ENCODE measurements around the gene CBARP. TPM values are rescaled to one million over a fixed set of nuclear protein-coding genes. Genes with fewer than 3 reads are reported as not detected.

CBARP gene
- total and polyA plus RNA-seq, 2 of the 13 experiments (the other 11 are each of a cell fraction or from before 2014, with no cell fraction given) = 1.2 to 1.4 TPM

GRCh38 chr19:1244693-1245451 lies 7.1 kb upstream of the CBARP start (continued):
- TF ChIP-seq, protein P1, sequence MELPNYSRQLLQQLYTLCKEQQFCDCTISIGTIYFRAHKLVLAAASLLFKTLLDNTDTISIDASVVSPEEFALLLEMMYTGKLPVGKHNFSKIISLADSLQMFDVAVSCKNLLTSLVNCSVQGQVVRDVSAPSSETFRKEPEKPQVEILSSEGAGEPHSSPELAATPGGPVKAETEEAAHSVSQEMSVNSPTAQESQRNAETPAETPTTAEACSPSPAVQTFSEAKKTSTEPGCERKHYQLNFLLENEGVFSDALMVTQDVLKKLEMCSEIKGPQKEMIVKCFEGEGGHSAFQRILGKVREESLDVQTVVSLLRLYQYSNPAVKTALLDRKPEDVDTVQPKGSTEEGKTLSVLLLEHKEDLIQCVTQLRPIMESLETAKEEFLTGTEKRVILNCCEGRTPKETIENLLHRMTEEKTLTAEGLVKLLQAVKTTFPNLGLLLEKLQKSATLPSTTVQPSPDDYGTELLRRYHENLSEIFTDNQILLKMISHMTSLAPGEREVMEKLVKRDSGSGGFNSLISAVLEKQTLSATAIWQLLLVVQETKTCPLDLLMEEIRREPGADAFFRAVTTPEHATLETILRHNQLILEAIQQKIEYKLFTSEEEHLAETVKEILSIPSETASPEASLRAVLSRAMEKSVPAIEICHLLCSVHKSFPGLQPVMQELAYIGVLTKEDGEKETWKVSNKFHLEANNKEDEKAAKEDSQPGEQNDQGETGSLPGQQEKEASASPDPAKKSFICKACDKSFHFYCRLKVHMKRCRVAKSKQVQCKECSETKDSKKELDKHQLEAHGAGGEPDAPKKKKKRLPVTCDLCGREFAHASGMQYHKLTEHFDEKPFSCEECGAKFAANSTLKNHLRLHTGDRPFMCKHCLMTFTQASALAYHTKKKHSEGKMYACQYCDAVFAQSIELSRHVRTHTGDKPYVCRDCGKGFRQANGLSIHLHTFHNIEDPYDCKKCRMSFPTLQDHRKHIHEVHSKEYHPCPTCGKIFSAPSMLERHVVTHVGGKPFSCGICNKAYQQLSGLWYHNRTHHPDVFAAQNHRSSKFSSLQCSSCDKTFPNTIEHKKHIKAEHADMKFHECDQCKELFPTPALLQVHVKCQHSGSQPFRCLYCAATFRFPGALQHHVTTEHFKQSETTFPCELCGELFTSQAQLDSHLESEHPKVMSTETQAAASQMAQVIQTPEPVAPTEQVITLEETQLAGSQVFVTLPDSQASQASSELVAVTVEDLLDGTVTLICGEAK (IDR thresholded peaks at IDR 0.05) = no peak
- TF ChIP-seq, protein P1 (CRISPR knock-in tag; IDR thresholded peaks at IDR 0.05) = peak; percentile 38; the same call in 1 of the 2 replicates
- TF ChIP-seq ZNF362 (CRISPR knock-in tag; IDR thresholded peaks at IDR 0.05; ENCODE audit: borderline replicate concordance) = peak; percentile 39; the same call in 1 of the 2 replicates
- TF ChIP-seq ATM (IDR thresholded peaks at IDR 0.05; ENCODE audit: borderline replicate concordance) = no peak
- TF ChIP-seq TP53 (CRISPR knock-in tag; conservative IDR thresholded peaks at IDR 0.05) = no peak
- TF ChIP-seq REXO4 (CRISPR knock-in tag; IDR thresholded peaks at IDR 0.05; ENCODE audit: borderline replicate concordance) = no peak
- TF ChIP-seq, protein P2, sequence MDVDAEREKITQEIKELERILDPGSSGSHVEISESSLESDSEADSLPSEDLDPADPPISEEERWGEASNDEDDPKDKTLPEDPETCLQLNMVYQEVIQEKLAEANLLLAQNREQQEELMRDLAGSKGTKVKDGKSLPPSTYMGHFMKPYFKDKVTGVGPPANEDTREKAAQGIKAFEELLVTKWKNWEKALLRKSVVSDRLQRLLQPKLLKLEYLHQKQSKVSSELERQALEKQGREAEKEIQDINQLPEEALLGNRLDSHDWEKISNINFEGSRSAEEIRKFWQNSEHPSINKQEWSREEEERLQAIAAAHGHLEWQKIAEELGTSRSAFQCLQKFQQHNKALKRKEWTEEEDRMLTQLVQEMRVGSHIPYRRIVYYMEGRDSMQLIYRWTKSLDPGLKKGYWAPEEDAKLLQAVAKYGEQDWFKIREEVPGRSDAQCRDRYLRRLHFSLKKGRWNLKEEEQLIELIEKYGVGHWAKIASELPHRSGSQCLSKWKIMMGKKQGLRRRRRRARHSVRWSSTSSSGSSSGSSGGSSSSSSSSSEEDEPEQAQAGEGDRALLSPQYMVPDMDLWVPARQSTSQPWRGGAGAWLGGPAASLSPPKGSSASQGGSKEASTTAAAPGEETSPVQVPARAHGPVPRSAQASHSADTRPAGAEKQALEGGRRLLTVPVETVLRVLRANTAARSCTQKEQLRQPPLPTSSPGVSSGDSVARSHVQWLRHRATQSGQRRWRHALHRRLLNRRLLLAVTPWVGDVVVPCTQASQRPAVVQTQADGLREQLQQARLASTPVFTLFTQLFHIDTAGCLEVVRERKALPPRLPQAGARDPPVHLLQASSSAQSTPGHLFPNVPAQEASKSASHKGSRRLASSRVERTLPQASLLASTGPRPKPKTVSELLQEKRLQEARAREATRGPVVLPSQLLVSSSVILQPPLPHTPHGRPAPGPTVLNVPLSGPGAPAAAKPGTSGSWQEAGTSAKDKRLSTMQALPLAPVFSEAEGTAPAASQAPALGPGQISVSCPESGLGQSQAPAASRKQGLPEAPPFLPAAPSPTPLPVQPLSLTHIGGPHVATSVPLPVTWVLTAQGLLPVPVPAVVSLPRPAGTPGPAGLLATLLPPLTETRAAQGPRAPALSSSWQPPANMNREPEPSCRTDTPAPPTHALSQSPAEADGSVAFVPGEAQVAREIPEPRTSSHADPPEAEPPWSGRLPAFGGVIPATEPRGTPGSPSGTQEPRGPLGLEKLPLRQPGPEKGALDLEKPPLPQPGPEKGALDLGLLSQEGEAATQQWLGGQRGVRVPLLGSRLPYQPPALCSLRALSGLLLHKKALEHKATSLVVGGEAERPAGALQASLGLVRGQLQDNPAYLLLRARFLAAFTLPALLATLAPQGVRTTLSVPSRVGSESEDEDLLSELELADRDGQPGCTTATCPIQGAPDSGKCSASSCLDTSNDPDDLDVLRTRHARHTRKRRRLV (CRISPR knock-in tag; IDR thresholded peaks at IDR 0.05) = peak; percentile 71; the same call in 1 of the 2 replicates
